Fibroblast of skin of scalp (primary cell): ENCODE results near the gene TMEM176B. TPM values are rescaled to one million over a fixed set of nuclear protein-coding genes. Genes with fewer than 3 reads are reported as not detected.

ENCODE experiments used
- DNase-seq: peaks from one replicate; pipeline ENCODE4 v3.0.0-alpha.2; 2013
- polyA plus RNA-seq, 2 experiments: library from polyadenylated mRNA; unstranded; fragments of 120-200 nt; gene quantifications; one replicate each; pipeline ENCODE4 v1.2.1, GENCODE V29; 2013; ENCODE audit not compliant: insufficient read length in 2 of 2

TMEM176B gene
- not detected for polyA plus RNA-seq (2013, experiment 1 of 2; ENCODE audit: insufficient read length)
- polyA plus RNA-seq (2013, experiment 2 of 2; ENCODE audit: insufficient read length): 0.86 TPM

GRCh38 chr7:150799741-150800580 is at the start of gene TMEM176B:
Gene TMEM176B, minus strand, starts transcription at chr7:150800364. Its CDS starts 3,795 bp downstream, at chr7:150796569.
- no peak for DNase-seq

- no peak for DNase-seq
These were observed 49.1 kb upstream of the TMEM176B start for GRCh38 chr7:150849204-150849775.

DNA sequence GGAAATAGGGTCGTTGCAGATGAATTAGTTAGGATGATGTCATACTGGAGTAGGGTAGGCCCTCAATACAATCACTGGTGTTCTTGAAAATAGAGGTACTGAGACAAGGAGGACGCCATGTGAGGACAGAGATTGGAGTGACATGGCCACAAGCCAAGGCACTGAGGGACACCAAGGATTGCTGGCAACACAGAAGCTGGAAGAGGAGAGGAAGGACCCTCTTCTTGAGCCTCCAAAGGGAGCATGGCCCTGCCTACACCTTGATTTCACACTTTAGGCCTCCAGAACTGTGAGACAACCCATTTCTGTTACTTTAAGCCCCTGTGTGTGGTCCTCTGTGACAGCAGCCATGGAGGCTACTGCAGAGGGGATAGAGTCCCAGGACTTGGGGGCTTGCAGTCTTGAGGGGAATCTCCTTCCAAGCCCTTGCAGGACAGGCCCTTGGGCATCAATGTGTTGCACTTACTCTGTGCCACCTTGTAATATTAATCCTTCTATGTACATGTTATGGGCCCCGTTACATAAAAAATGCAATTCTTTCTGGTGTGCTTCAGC is 48.5 kb upstream of the TMEM176B start:
- DNase-seq: no peak

DNA sequence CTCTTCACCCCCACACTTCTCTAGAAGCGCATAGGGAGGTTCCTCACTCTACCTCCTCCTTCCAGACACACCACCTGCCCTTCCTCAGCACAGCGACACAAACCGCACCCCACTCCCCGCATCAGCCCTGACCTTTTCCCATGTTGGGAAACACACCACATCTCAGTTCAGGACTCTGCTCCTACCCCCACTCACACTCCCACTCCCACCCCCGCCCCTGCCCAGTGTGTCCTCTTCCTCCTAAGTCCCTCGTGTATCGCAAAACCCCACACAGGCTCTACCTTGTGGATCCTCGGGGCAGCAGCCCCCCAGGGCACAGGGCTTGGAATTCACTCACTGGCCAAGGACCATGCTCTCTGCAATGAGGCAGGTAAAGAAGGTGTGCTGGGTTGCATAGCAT is 47.9 kb upstream of the TMEM176B start:
- no peak for DNase-seq

DNA sequence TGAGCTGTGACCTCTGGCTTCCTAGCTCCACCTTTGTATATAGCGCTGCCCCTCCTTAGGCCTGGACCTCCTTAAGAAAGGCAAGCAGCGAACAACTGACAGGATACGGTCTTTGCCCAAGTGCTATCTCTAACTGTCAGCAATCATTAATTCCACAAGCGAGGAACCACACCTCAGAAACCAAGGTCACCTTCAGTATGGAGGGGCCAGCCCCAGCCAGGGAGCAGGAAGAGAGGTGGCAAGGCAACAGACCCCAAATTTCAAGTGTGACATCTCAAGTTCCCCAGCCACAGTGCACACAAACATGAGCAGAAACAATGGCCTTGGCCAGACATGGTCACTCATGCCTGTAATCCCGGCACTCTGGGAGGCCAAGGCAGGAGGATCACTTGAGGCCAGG is 47.4 kb upstream of the TMEM176B start:
- no peak for DNase-seq

DNA sequence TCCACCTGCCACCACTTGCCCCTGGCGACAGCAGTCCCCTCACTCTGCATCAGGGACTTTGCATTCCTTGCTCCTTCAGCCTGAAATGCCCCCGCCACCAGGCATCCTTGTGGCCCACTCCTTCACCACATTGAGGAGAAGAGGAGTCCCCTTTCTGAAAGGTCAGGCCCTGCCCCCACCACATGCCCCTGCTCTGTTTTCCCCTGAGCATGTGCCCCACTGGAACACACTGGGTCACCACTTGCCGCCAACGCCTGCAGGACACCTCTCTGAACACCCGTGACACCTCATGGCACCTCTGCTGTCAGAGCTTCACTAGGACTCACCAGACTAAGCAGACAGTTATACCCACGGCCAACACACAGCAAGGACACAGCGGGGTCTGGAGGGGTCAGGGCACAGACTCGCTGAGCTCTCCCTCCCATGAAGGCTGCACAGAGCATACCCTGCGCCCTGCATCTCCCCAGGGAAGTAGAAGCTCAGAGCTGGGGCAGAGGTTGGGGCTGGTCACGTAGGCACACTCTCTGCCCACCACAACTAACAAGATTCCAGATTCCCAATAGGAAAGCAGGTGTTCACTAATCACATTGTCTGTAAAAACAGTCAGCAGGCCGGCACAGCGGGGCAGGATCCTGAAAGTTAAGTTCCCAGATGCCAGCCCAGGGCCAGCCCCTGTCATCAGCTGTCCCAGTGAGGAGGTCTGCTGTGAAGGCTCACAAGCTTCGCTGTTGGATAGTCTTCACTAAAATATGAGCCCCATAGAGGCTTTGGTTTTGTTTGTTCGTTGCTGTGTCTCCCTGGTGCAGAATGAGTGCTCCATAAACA is 46.3 kb upstream of the TMEM176B start:
- DNase-seq: no peak

DNA sequence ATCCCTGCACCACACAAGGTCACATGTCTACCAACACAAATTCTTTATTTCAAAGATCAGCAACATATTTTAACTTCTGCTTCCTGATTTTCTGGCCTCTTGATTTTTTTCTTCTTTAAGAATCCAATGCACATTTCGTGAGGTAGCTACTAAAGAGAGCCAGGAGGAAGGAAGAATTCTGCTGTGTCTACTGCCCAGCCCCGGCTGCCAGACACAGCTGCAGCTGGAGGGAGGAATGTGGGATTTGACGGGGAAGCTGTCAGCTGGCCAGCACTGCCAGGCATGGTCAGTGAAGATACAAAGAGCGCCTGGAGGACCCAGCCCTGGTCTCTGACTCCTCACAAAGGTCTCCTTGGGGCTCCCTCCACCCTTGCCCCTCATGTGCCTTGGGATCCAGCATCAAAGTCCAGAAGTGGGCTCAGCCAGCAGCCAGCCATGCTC is 45.3 kb upstream of the TMEM176B start:
- DNase-seq: no peak

DNA sequence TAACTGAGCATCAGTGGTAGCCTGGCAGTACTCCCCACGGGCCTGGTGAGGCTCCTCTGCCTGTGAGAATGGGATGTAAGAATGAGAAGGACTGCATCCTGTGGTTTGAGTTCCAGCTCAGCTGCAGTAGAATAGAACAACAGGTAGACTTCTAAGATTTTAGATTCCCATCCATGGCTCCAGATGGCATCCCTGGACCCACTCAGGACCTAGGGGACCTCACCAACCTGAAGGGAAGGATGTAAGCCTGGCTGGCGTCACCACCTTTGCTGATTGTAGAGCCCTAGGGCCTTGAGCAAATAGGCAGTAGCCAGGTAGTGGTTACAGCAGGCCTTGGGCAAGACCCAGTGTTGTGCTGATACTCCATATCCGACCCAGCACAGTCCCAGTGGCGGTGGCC is 42.6 kb upstream of the TMEM176B start:
- no peak for DNase-seq

- DNase-seq: no peak
These were observed 41.9 kb upstream of the TMEM176B start for GRCh38 chr7:150842018-150842417.

DNA sequence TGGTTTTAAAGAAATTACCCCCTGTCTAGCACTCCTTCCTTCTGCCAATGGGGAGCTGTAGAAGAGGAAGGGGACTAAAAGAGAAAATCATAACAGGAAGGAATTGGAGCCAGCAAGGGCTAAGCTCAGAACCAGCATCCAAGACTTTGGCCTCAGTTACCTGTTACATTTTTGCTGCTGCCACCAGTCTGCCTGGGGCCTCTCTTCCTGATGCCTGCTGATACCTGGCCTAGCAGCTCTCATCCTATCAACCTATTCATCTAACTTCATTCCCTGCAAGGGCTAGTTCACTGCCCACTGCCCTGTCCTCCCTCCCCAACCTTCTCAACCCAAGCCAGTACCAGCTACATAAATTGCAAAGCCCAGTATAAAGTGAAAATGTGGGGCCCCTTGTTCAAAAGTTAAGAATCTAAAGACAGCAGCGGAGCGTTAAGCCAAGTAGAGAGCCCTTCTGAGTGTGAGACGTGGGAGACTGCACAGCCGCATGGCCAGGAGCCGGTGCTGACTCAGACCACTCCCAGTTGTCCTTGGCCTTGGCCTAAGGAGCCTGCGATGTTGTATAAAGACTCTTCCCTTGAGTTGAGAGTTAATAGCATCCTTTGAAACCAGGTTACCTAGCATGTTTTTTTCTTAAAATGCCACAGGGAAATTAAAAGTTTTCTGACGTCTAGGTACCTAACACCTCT is 38.9 kb upstream of the TMEM176B start:
- DNase-seq: no peak

DNA sequence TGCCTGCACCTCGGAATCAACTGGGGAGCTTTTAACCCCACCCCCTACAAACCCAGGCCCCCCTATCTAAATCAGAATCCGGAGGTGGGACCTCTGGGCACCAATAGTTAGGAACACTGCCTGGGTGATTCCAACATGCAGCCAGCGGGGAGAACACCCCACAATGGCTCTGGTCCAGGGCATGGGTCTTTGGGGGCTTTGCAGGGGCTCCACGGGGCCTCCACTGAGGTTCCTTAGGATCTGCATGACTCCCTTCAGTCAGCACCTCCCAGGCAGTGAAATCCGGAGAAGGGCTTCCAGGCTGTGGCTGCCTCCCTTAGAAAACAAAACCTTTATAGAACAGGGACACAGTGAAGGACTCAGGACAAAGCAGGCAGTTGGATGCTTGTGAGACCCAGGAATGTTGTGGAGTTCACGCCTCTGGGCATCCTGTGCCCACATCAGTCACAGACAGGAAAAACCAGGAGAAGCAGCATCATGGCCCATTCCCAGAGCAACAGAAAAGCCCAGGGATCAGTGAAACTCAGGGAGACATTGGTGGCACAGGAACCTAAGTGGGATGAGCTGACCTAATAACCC is 35.6 kb upstream of the TMEM176B start:
- DNase-seq: no peak

DNA sequence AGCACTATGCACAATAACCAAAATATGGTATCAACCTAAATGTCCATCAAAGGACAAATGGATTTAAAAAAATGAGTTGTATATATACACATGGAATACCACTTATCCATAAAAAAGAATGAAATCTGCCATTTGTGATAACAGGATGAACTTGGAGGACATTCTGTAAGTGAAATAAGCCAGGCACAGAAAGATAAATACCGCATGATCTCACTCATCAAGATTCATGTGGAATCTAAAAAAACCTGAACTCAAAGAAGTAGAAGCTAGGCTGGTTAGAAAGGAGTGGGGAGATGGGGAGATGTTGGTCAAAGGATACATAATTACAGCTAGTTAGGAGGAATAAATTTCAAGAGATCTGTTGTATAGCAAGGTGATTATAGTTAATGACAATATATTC is 34.9 kb upstream of the TMEM176B start:
- no peak for DNase-seq

GRCh38 chr7:150831851-150832250 is 31.7 kb upstream of the TMEM176B start:
- no peak for DNase-seq

DNA sequence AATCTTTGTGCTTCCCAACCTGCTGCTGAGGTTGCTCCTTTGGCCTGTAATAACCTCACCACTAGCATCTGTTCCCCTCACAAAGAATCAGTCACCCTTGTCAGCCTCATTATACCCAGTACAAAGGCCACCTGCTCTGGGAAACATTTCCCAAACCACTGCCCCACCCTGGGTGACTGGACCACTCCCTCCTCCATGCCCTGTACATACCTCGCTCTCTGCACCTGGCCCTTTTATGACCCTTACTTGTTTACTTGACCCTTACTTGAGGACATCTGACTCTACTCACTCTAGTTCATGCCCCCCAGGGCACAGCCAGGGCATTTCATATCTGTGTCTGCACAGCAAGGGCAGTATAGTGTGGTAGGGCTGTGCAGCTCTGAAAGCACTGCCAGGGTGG is 30.8 kb upstream of the TMEM176B start:
- no peak for DNase-seq

GRCh38 chr7:150829426-150829825 is 29.3 kb upstream of the TMEM176B start:
- no peak for DNase-seq

- DNase-seq: no peak
These were observed 28.2 kb upstream of the TMEM176B start for GRCh38 chr7:150828384-150828783.

- no peak for DNase-seq
These were observed 26.1 kb upstream of the TMEM176B start for GRCh38 chr7:150826061-150826849.

GRCh38 chr7:150824379-150825177 is 24.4 kb upstream of the TMEM176B start:
- DNase-seq: no peak

DNA sequence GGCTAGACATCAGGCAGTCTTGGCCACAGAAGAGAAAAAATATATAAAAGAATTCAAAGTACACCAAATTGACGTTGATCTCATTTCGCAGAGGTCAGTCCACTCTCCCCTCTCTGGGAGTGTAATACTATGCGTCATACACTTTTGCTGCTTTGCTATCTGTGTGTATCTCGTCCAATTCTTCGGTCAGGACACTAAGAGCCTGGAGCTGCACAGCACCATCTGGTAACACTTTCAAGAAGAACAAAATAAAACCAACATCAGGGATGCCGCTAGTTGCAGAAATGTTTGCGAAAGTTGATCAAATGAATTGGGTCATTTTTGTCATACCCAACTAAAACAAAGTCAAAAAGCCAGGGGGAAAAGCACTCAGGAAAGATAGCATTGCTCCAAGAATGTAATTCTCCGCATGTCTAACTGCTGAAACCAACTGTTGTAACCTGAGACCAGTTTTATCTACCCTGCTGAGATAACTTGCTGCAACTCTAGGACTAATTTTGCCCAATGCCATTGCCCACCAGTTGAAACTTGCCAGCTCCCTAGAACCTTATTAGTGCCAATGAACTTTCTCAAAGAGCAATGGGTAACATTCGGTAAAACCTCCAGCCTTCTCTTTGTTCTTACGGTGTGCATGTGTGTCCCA is 23.4 kb upstream of the TMEM176B start:
- no peak for DNase-seq

DNA sequence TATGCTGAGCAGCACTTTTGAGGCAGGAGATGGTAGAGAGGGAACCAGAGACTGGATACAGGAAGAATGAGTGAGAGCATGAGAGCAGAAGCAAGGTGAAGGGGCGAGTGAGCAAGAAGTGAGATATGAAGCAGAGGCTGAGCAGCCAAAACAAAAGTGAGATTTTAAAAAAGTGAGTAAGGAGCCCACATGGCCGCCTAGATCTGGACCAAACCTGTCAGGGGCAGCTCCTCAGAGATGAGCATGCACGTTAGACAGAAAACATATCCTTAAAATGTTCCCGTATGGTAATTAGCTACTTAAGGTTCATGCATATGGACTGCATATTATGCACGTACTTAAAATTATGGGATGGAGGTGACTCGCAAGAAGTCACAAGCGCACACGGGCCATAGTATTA is 22.9 kb upstream of the TMEM176B start:
- DNase-seq: no peak
